ENCODE data around the gene PPA2.

Gene PPA2

GRCh38 chr4:105351861-105352260 lies 122.0 kb downstream of the PPA2 start:
- DNase-seq (ENCODE audit: low spot score in 2 of 2), result no peak
- H3K4me1 ChIP-seq, result no peaks in the 10 kb centered on the region
- no peaks in the 10 kb centered on the region for H3K9me3 ChIP-seq
- no peaks in the 10 kb centered on the region for H3K36me3 ChIP-seq (replicated peaks)
- H3K4me3 ChIP-seq, result no peak overlapping the region
- in situ Hi-C loops (cut with MboI; ENCODE audit: low sequenced_read_pairs), result no loop called here
- no peaks in the 10 kb centered on the region for H3K27me3 ChIP-seq (ENCODE audit: low read depth)

GRCh38 chr4:105350859-105351490 lies 122.9 kb downstream of the PPA2 start:
- H3K4me3 ChIP-seq, result no peak overlapping the region
- in situ Hi-C loops (cut with MboI; ENCODE audit: low sequenced_read_pairs), result no loop called here

GRCh38 chr4:105348719-105349118 lies 125.1 kb downstream of the PPA2 start:
- no peak for DNase-seq (ENCODE audit: low spot score in 2 of 2)
- in situ Hi-C loops (cut with MboI; ENCODE audit: low sequenced_read_pairs), result no loop called here
- Histone ChIP-seq H3K27me3 (ENCODE audit: low read depth) (no peaks in the 10 kb centered on the region), H3K4me1 (no peaks in the 10 kb centered on the region), H3K4me3 (no peak overlapping the region), H3K36me3 (replicated peaks) (no peaks in the 10 kb centered on the region), H3K9me3 (no peaks in the 10 kb centered on the region)

More at GRCh38 chr4:105350859-105351490, 122.9 kb downstream of the PPA2 start:
- Histone ChIP-seq H3K9me3 (no peaks in the 10 kb centered on the region), H3K36me3 (replicated peaks) (no peaks in the 10 kb centered on the region), H3K4me1 (no peaks in the 10 kb centered on the region), H3K27me3 (ENCODE audit: low read depth) (no peaks in the 10 kb centered on the region)
- DNase-seq (ENCODE audit: low spot score in 2 of 2), result no peak

- Histone ChIP-seq H3K4me1 (no peaks in the 10 kb centered on the region), H3K4me3 (no peak overlapping the region), H3K27me3 (ENCODE audit: low read depth) (no peaks in the 10 kb centered on the region), H3K36me3 (replicated peaks) (no peaks in the 10 kb centered on the region), H3K9me3 (no peaks in the 10 kb centered on the region)
- DNase-seq (ENCODE audit: low spot score in 2 of 2), result no peak
- in situ Hi-C loops (cut with MboI; ENCODE audit: low sequenced_read_pairs), result no loop called here
Measured at GRCh38 chr4:105346869-105347268, 127.0 kb downstream of the PPA2 start.

GRCh38 chr4:105345838-105346237 lies 128.0 kb downstream of the PPA2 start:
- no peaks in the 10 kb centered on the region for H3K36me3 ChIP-seq (replicated peaks)
- no peak for DNase-seq (ENCODE audit: low spot score in 2 of 2)
- H3K4me3 ChIP-seq, result no peak overlapping the region
- H3K4me1 ChIP-seq, result no peaks in the 10 kb centered on the region
- no peaks in the 10 kb centered on the region for H3K27me3 ChIP-seq (ENCODE audit: low read depth)
- H3K9me3 ChIP-seq, result no peaks in the 10 kb centered on the region
- in situ Hi-C loops (cut with MboI; ENCODE audit: low sequenced_read_pairs), result no loop called here

GRCh38 chr4:105345358-105345757 lies 128.5 kb downstream of the PPA2 start:
- H3K4me1 ChIP-seq, result no peaks in the 10 kb centered on the region
- H3K9me3 ChIP-seq, result no peaks in the 10 kb centered on the region
- H3K4me3 ChIP-seq, result no peak overlapping the region
- no peaks in the 10 kb centered on the region for H3K27me3 ChIP-seq (ENCODE audit: low read depth)
- in situ Hi-C loops (cut with MboI; ENCODE audit: low sequenced_read_pairs), result no loop called here
- no peak for DNase-seq (ENCODE audit: low spot score in 2 of 2)
- H3K36me3 ChIP-seq (replicated peaks), result no peaks in the 10 kb centered on the region

GRCh38 chr4:105344141-105344540 lies 129.7 kb downstream of the PPA2 start:
- Histone ChIP-seq H3K4me1 (no peaks in the 10 kb centered on the region), H3K9me3 (no peaks in the 10 kb centered on the region), H3K27me3 (ENCODE audit: low read depth) (no peaks in the 10 kb centered on the region), H3K4me3 (no peak overlapping the region), H3K36me3 (replicated peaks) (no peaks in the 10 kb centered on the region)
- DNase-seq (ENCODE audit: low spot score in 2 of 2), result no peak
- in situ Hi-C loops (cut with MboI; ENCODE audit: low sequenced_read_pairs), result no loop called here

- Histone ChIP-seq H3K4me3 (no peak overlapping the region), H3K36me3 (replicated peaks) (no peaks in the 10 kb centered on the region), H3K27me3 (ENCODE audit: low read depth) (no peaks in the 10 kb centered on the region), H3K4me1 (no peaks in the 10 kb centered on the region), H3K9me3 (no peaks in the 10 kb centered on the region)
- in situ Hi-C loops (cut with MboI; ENCODE audit: low sequenced_read_pairs), result no loop called here
- DNase-seq (ENCODE audit: low spot score in 2 of 2), result no peak
Measured at GRCh38 chr4:105343146-105343931, 130.5 kb downstream of the PPA2 start.

GRCh38 chr4:105329081-105329480 lies 144.8 kb downstream of the PPA2 start:
- Histone ChIP-seq H3K27me3 (ENCODE audit: low read depth) (no peaks in the 10 kb centered on the region), H3K9me3 (no peaks in the 10 kb centered on the region; the same call in 1 of the 2 replicates), H3K36me3 (replicated peaks) (no peaks in the 10 kb centered on the region; the same call in 1 of the 2 replicates), H3K4me1 (no peaks in the 10 kb centered on the region; the same call in 1 of the 2 replicates), H3K4me3 (no peak overlapping the region)
- in situ Hi-C loops (cut with MboI; ENCODE audit: low sequenced_read_pairs), result no loop called here
- no peak for DNase-seq (ENCODE audit: low spot score in 2 of 2)

GRCh38 chr4:105327956-105328355 lies 145.9 kb downstream of the PPA2 start:
- peak in 1 of 2 experiments; percentile 12 for DNase-seq (ENCODE audit: low spot score in 2 of 2)
- Histone ChIP-seq H3K36me3 (replicated peaks) (no peaks in the 10 kb centered on the region; the same call in 1 of the 2 replicates), H3K4me1 (no peaks in the 10 kb centered on the region; the same call in 1 of the 2 replicates), H3K27me3 (ENCODE audit: low read depth) (no peaks in the 10 kb centered on the region), H3K4me3 (no peak overlapping the region), H3K9me3 (no peaks in the 10 kb centered on the region; the same call in 1 of the 2 replicates)
- in situ Hi-C loops (cut with MboI; ENCODE audit: low sequenced_read_pairs), result no loop called here

GRCh38 chr4:105327222-105327621 lies 146.6 kb downstream of the PPA2 start:
- DNase-seq (ENCODE audit: low spot score in 2 of 2), result no peak
- Histone ChIP-seq H3K27me3 (ENCODE audit: low read depth) (no peaks in the 10 kb centered on the region), H3K4me3 (no peak overlapping the region), H3K36me3 (replicated peaks) (no peaks in the 10 kb centered on the region; the same call in 1 of the 2 replicates), H3K4me1 (no peaks in the 10 kb centered on the region; the same call in 1 of the 2 replicates), H3K9me3 (no peaks in the 10 kb centered on the region; the same call in 1 of the 2 replicates)
- in situ Hi-C loops (cut with MboI; ENCODE audit: low sequenced_read_pairs), result no loop called here

Measured in HAP-1 (cell line).